Skeletal muscle satellite cell (primary cell): ENCODE results near the gene LRP1B.

Experiments used
- H3K27me3 ChIP-seq: 2 replicates; pipeline ENCODE4 v1.7.0; 2013; ENCODE audit warnings: low read length; ENCODE audit not compliant: control insufficient read depth, insufficient read depth
- H3K36me3 ChIP-seq: 2 replicates; pipeline ENCODE4 v1.7.0; 2013; ENCODE audit warnings: mild to moderate bottlenecking, control low read depth, low read length; ENCODE audit not compliant: insufficient read depth
- H3K4me1 ChIP-seq: 2 replicates; pipeline ENCODE4 v1.7.0; 2013; ENCODE audit warnings: low read length; ENCODE audit not compliant: control insufficient read depth, insufficient read depth
- H3K4me2 ChIP-seq: 2 replicates; pipeline ENCODE4 v1.7.0; 2013; ENCODE audit warnings: mild to moderate bottlenecking, low read length
- H3K4me3 ChIP-seq: 2 replicates; pipeline ENCODE4 v1.7.0; 2013; ENCODE audit warnings: low read length
- H3K9ac ChIP-seq: 2 replicates; pipeline ENCODE4 v1.7.0; 2013; ENCODE audit warnings: mild to moderate bottlenecking, low read depth, low read length, moderate library complexity
- H3K9me3 ChIP-seq: replicated peaks from 2 replicates; pipeline ENCODE4 v1.7.0; 2013; ENCODE audit warnings: mild to moderate bottlenecking, control low read depth, low read length

LRP1B gene

DNA sequence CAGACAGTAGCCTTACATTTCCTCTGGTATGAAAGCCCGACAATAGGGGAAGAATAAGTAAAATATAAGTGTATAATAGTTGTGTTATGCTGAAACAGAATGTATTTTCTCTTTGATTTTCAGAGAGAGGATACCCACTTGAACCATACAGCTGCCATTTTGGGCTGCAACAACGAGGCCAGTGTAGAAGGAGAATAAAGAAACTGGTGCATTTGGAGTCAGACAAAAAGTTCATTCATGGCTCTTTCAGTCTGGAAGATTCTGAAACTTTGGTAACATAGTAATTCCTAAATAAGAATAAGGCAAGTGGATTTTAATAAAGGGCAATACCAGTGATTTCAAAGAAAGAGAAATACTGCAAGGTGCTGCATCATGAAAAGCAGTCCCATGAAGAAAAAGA is 610.9 kb downstream of the LRP1B start:
- Histone ChIP-seq H3K4me3 (no peak overlapping the region), H3K27me3 (no peaks in the 10 kb centered on the region), H3K9ac (no peak overlapping the region), H3K36me3 (no peaks in the 10 kb centered on the region), H3K9me3 (no peaks in the 10 kb centered on the region), H3K4me1 (no peaks in the 10 kb centered on the region), H3K4me2 (no peak overlapping the region)

DNA sequence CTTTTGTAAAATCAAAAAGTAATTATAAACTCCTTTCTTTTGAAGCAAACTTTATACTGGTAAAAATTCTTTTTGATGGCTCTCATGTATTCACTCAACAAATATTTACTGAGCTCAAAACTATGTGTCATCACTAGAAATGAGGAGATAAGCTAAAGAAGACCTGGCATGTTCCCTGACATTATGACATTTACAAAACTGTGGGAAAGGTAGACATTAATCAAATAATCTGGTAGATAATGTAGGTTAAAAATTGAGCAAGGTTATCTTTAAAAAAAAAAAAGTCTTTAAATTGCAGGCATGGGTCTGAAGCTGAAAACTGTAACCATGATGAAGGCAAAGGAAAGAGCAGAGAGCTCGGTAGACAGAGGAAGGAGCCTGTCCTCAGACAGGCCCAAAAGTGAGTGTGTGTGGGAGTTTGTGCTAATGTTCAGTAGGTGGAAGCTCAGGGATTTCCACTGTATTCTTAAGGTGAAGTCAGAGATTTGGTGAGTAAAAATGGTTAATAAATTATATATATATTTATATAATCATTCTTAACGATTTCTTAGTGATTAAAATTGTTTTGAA is 612.9 kb downstream of the LRP1B start:
- no peaks in the 10 kb centered on the region for H3K27me3 ChIP-seq
- no peaks in the 10 kb centered on the region for H3K4me1 ChIP-seq
- no peak overlapping the region for H3K9ac ChIP-seq
- no peak overlapping the region for H3K4me2 ChIP-seq
- no peak overlapping the region for H3K4me3 ChIP-seq
- H3K9me3 ChIP-seq, result no peaks in the 10 kb centered on the region
- no peaks in the 10 kb centered on the region for H3K36me3 ChIP-seq

DNA sequence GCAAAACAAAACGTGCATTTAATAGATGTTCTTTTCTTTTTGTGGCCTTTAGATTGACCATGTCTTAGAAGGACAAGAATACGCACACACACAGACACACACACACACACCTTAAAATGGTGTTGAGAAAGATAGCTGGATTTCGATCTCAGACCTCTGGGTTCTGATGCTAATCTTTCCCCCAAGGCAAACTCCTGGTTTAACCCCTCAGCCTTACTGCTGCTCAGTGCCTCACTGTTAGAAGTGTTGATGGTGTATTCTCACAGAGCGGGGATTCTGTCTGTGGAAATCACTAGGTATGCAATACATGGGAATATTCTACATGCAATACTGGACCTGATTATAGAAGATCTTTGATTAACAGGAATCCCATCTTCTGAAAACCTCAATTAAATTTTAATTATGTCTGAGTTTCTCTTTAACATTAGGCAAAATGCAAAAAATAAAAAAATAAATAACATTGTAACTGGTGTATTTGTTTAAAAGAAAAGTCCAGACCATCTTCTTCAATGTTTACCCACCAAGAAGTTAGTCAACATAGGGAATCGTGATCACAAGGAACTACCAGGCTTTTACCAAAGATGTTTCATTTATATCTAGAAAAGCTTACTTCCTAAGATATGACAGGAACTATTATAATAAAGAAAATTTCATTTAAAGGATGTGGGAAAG is 613.5 kb downstream of the LRP1B start:
- Histone ChIP-seq H3K9ac (no peak overlapping the region), H3K4me1 (no peaks in the 10 kb centered on the region), H3K27me3 (no peaks in the 10 kb centered on the region), H3K4me2 (no peak overlapping the region), H3K36me3 (no peaks in the 10 kb centered on the region), H3K9me3 (no peaks in the 10 kb centered on the region), H3K4me3 (no peak overlapping the region)

DNA sequence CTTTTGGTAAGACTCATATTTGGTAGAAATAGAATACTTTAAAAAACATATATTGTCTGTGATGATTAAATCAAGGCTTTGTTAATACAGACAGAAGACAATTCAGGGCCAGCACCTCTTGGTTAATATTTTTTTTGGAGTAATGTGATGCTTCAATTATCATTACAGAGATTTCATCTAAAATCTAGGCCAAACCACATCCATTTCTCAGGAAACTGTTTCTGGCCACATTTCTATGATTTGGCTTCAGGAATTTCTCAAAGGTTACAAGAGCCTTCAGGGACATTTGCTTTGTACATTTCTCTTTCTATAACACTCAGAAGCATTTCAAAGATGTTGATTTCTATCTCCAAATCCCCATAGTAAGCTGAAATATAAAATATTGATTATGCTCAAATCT is 614.9 kb downstream of the LRP1B start:
- no peaks in the 10 kb centered on the region for H3K36me3 ChIP-seq
- H3K4me2 ChIP-seq, result no peak overlapping the region
- no peaks in the 10 kb centered on the region for H3K27me3 ChIP-seq
- H3K9me3 ChIP-seq, result no peaks in the 10 kb centered on the region
- no peak overlapping the region for H3K4me3 ChIP-seq
- H3K9ac ChIP-seq, result no peak overlapping the region
- no peaks in the 10 kb centered on the region for H3K4me1 ChIP-seq

DNA sequence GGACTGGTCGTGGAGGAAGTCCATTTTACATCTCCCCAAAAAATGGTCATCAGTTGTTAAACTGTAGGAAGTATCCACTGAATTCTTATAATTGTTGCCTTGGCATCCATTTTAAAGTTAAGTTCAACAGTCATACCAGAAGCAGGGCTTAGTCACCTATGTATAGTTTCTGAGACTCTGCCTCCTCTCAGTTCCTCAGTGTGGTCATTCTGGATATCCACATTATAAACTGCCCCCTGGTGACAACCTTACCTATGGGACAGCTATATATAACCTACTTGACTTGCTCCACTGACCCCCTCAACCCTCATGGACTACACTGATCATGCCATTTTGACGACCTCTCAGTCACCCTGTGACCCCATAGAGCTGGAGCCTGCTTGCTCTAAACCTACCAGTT is 617.0 kb downstream of the LRP1B start:
- Histone ChIP-seq H3K36me3 (no peaks in the 10 kb centered on the region), H3K27me3 (no peaks in the 10 kb centered on the region), H3K9me3 (no peaks in the 10 kb centered on the region), H3K4me2 (no peak overlapping the region), H3K4me1 (no peaks in the 10 kb centered on the region), H3K9ac (no peak overlapping the region), H3K4me3 (no peak overlapping the region)

DNA sequence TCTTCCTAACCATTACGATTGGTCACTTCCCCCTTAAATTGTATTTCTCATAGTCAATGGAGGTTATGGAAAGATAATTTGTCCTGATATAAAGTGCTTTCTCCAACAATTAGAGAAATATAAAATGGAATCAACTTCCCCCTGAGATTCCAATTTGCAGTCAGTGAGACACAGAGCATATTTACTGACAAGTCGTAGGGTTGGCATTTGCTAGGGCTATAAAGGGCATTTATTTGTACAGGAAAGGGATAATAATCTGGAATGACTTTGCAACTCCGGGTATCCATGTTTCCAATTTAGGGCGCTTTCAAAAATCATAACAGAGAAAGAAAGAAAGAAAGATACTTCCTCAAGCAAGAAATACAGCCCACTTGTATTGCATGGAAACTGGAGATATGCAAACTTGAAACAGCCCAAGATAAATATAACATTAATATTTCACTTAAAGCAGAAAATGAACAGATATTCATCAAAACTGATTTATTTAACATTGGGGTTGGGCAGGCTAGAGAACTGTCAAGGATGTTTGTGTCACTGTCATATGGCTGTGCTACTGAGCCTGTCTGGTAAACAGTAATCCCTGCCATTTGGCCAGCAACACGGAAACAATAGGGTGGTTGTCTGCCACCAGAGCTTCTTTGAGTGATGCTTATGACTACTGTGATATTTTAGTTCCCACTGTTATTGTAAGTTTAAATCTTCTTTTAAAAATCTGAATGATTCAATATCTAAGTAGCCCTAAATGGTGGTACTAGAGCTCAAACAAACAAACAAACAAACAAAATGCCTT is 621.8 kb downstream of the LRP1B start:
- no peaks in the 10 kb centered on the region for H3K36me3 ChIP-seq
- no peak overlapping the region for H3K4me3 ChIP-seq
- no peak overlapping the region for H3K4me2 ChIP-seq
- no peaks in the 10 kb centered on the region for H3K4me1 ChIP-seq
- H3K9ac ChIP-seq, result no peak overlapping the region
- no peaks in the 10 kb centered on the region for H3K27me3 ChIP-seq
- no peaks in the 10 kb centered on the region for H3K9me3 ChIP-seq

DNA sequence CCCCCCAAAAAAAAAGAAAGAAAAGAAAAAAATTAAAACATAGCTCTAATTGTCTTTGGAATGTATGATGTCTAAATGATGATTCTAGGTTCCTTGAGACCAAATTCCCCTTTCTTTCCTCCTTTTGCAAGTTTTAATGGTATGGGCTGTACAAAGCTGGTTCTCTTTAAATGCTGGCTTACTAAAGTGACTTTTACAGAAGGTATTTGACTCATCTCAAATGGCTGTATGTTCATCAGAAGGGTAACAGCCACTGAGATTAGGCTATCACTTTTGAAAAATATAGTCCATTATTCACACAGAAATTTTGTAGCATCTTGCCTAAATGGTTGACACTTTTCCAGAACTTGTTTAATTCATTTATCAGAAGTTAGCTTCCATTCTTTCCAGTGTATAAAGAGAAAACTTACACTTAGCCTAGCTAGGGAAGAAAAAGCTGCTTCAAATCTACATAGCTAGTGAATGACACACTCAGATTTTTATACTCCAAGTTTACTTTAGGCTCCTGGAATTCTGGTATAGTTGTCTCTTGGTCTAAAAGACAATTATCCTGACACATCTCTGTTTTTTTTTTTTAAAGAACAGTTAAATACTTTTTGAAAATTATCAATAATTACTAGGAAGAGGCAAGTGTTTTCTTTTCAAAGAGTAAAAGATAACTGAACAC is 622.6 kb downstream of the LRP1B start:
- H3K4me3 ChIP-seq, result no peak overlapping the region
- no peaks in the 10 kb centered on the region for H3K36me3 ChIP-seq
- no peaks in the 10 kb centered on the region for H3K4me1 ChIP-seq
- H3K9ac ChIP-seq, result no peak overlapping the region
- H3K4me2 ChIP-seq, result no peak overlapping the region
- no peaks in the 10 kb centered on the region for H3K9me3 ChIP-seq
- no peaks in the 10 kb centered on the region for H3K27me3 ChIP-seq

DNA sequence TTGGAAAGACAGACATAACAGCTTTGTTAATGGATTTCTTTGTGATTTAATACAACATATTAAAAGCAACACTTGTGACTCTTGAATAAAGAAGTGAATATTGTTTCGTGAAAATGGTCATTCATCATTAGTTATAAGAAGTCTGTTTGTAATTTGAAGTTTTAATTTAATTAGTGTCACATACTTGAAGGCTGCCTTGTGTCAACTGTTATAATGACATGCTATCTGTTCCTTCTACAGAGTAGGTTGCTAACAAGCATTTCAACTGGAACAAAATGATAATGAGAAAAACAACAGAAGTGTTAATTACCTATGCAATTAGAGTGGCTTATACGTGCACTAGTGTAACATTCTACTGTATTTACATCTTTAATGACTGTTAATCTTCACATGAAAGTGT is 624.7 kb downstream of the LRP1B start:
- no peak overlapping the region for H3K9ac ChIP-seq
- H3K4me1 ChIP-seq, result no peaks in the 10 kb centered on the region
- H3K27me3 ChIP-seq, result no peaks in the 10 kb centered on the region
- no peak overlapping the region for H3K4me3 ChIP-seq
- no peak overlapping the region for H3K4me2 ChIP-seq
- no peaks in the 10 kb centered on the region for H3K9me3 ChIP-seq
- H3K36me3 ChIP-seq, result no peaks in the 10 kb centered on the region

DNA sequence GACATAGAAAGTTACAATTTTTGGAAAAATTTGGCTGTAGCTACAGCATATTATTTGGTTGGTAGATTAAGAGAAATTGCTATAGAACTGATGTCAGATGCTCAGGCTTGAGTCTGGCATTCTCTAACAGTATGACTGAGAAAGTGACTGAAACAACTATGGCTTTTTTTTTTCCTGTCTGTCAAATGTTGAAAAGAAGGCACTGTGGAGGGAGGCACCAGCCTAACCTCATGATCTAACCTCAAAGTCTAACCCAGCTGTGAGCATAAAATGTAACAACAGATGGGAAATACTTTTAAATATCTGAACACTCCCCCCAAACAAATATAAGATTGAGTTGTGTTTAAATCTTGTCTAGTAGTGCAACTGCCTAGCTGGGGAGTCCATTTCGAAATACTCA is 629.1 kb downstream of the LRP1B start:
- H3K4me3 ChIP-seq, result no peak overlapping the region
- peaks cover 21% of the 10 kb centered on the region for H3K4me1 ChIP-seq
- H3K36me3 ChIP-seq, result no peaks in the 10 kb centered on the region
- H3K27me3 ChIP-seq, result no peaks in the 10 kb centered on the region
- H3K9ac ChIP-seq, result no peak overlapping the region
- no peak overlapping the region for H3K4me2 ChIP-seq
- no peaks in the 10 kb centered on the region for H3K9me3 ChIP-seq

DNA sequence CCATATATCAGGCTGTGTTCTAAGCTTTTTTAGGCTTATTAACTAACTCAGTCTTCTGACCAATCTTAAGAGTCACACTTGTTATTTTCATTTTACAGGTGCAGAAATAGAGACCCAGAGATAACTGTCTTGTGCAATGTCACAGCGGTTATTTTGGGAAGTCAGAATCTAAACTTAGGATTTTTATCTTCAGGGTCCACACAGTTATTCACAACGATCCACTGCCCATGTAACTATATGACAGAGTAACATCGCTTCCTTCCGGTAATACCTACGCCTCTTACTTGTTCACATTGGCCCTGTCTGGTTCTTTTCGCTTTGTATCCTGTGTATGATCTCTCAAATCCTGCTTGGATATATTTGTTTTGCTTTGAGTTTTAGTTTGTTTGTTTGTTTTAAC is 631.7 kb downstream of the LRP1B start:
- Histone ChIP-seq H3K9ac (no peak overlapping the region), H3K4me3 (no peak overlapping the region), H3K4me2 (no peak overlapping the region), H3K4me1 (peaks cover 24% of the 10 kb centered on the region), H3K27me3 (no peaks in the 10 kb centered on the region), H3K9me3 (no peaks in the 10 kb centered on the region), H3K36me3 (no peaks in the 10 kb centered on the region)

DNA sequence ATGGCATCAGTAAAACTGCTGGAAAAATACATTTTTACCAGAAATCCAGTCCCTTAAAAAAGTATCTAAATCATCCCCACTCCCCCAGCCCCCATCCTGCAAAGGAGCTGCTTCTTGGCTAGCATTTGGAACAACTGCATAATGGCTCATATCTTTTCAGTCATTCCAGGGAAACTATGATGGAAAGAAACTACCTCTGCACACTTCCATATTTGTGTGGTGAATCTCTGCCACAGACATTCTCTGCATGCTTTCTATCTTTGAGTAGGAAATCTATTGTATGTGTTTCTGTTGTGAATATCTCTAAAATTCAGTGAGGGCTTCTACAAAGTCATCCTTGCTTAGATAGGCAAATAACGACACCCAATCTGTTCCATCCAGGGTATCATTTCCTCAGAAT is 632.3 kb downstream of the LRP1B start:
- H3K4me2 ChIP-seq, result no peak overlapping the region
- no peaks in the 10 kb centered on the region for H3K27me3 ChIP-seq
- H3K4me3 ChIP-seq, result no peak overlapping the region
- H3K36me3 ChIP-seq, result no peaks in the 10 kb centered on the region
- no peaks in the 10 kb centered on the region for H3K9me3 ChIP-seq
- H3K4me1 ChIP-seq, result peaks cover 24% of the 10 kb centered on the region
- H3K9ac ChIP-seq, result no peak overlapping the region
